Measurements from ENCODE around the gene RAB8B.

The RAB8B gene

GRCh38 chr15:63254991-63255390, 65.6 kb downstream of the RAB8B start:
- in situ Hi-C loops (cut with HindIII; ENCODE audit: low sequenced_read_pairs) = loop anchor here (5.0 kb wide), 1 partner anchor 68 kb away; the partner anchor contains the start of gene RAB8B
- H3K4me3 ChIP-seq (ENCODE audit: low read depth, low read length) = no peak overlapping the region
- no peak for DNase-seq (ENCODE audit: low read depth)
- no peak for TF ChIP-seq CTCF (IDR thresholded peaks at IDR 0.05; ENCODE audit: low read depth, low read length, missing control alignments)

GRCh38 chr15:63255489-63255990, 66.1 kb downstream of the RAB8B start:
- DNase-seq (ENCODE audit: low read depth) = no peak
- in situ Hi-C loops (cut with HindIII; ENCODE audit: low sequenced_read_pairs) = loop anchor here (5.0 kb wide), 1 partner anchor 68 kb away; the partner anchor contains the start of gene RAB8B
- no peak for TF ChIP-seq CTCF (IDR thresholded peaks at IDR 0.05; ENCODE audit: low read depth, low read length, missing control alignments)
- no peak overlapping the region for H3K4me3 ChIP-seq (ENCODE audit: low read depth, low read length)

DNA sequence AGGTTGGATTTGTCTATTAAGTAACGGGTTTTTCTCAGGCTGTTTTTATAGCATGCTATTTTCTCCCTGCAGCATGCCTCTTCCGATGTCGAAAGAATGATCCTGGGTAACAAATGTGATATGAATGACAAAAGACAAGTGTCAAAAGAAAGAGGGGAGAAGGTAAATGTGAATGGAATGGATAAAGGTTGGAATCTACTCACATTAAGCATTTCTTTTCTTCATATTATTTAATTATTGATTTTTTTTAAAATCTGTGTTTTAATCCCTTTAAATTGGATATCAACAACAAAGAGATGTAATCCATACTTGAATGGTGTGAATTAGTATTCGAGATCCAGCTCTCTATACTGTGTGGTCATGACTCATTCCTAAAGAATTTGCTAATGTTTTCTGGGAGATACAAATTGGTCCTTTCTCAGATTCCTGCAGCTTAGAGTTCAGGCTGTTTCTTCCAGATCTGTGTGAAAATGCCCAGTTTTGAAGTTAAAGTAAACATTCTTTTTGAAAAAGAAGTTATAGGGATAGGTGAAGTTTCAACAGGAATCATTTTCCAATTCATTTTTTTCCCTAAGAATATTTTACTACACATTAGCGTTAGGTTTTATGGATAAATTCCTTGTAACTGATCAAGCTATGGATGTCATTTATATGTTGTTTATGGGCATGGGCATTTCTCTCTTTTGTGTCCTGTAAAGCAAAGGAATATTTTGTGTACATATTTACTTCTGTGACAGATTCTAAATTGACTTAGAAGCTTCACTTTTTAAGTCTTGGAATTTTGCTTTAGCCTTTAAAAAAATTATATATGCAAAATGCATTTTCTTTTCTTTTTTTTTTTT, 67.2 kb downstream of the RAB8B start:
- peak; percentile 89 for DNase-seq (ENCODE audit: low read depth)
- in situ Hi-C loops (cut with HindIII; ENCODE audit: low sequenced_read_pairs) = loop anchor here (5.0 kb wide), 1 partner anchor 69 kb away; the partner anchor contains the start of gene RAB8B

GRCh38 chr15:63258658-63259057, 69.3 kb downstream of the RAB8B start:
- no peak overlapping the region for H3K4me3 ChIP-seq (ENCODE audit: low read depth, low read length)
- DNase-seq (ENCODE audit: low read depth) = no peak
- no peak for TF ChIP-seq CTCF (IDR thresholded peaks at IDR 0.05; ENCODE audit: low read depth, low read length, missing control alignments)
- in situ Hi-C loops (cut with HindIII; ENCODE audit: low sequenced_read_pairs) = loop anchor here (5.0 kb wide), 1 partner anchor 71 kb away; the partner anchor contains the start of gene RAB8B

More for the DNA sequence above, 67.2 kb downstream of the RAB8B start:
- TF ChIP-seq CTCF (IDR thresholded peaks at IDR 0.05; ENCODE audit: low read depth, low read length, missing control alignments) = no peak
- H3K4me3 ChIP-seq (ENCODE audit: low read depth, low read length) = no peak overlapping the region

DNA sequence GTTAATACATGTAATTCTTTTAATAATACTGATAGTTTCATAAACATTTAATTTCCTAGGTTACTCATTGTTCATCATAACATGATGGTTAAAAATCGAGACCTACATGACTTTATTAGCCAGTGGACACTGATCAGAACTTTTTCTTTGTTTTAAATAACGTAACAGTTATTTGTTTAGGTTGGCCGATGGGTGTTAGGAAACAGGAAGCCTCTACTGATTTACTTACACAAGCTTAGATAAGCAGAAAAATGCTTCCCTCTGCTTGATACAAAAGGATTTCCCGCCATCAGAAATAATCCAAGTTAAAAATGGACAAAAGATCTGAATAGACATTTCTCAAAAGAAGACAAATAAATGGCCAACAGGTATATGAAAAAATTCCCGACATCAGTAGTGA, 71.4 kb downstream of the RAB8B start:
- in situ Hi-C loops (cut with HindIII; ENCODE audit: low sequenced_read_pairs) = no loop called here
- TF ChIP-seq CTCF (IDR thresholded peaks at IDR 0.05; ENCODE audit: low read depth, low read length, missing control alignments) = no peak
- no peak for DNase-seq (ENCODE audit: low read depth)
- H3K4me3 ChIP-seq (ENCODE audit: low read depth, low read length) = no peak overlapping the region

GRCh38 chr15:63261311-63261710, 71.9 kb downstream of the RAB8B start:
- TF ChIP-seq CTCF (IDR thresholded peaks at IDR 0.05; ENCODE audit: low read depth, low read length, missing control alignments) = no peak
- H3K4me3 ChIP-seq (ENCODE audit: low read depth, low read length) = no peak overlapping the region
- no peak for DNase-seq (ENCODE audit: low read depth)
- in situ Hi-C loops (cut with HindIII; ENCODE audit: low sequenced_read_pairs) = no loop called here
